SK-N-SH (cell line): Measurements from ENCODE around the gene DNAJC2.

Experiments used
- NFIC ChIP-seq: IDR thresholded peaks from 2 replicates; pipeline ENCODE4 v1.4.0; 2012; ENCODE audit warnings: borderline replicate concordance
- POLR2AphosphoS5 ChIP-seq: IDR thresholded peaks from 2 replicates; pipeline ENCODE4 v1.6.1; 2012; ENCODE audit warnings: low read depth, low read length
- RAD21 ChIP-seq: IDR thresholded peaks from 2 replicates; pipeline ENCODE4 v1.6.1; 2012; ENCODE audit warnings: mild to moderate bottlenecking, low read length
- TF ChIP-seq, protein P1 (sequence below): IDR thresholded peaks from 2 replicates; pipeline ENCODE4 v1.4.0; 2012; ENCODE audit warnings: low read depth, borderline replicate concordance
- TF ChIP-seq, protein P2 (sequence below): IDR thresholded peaks from 2 replicates; pipeline ENCODE4 v1.4.0; 2012; ENCODE audit warnings: low read depth, borderline replicate concordance

DNA sequence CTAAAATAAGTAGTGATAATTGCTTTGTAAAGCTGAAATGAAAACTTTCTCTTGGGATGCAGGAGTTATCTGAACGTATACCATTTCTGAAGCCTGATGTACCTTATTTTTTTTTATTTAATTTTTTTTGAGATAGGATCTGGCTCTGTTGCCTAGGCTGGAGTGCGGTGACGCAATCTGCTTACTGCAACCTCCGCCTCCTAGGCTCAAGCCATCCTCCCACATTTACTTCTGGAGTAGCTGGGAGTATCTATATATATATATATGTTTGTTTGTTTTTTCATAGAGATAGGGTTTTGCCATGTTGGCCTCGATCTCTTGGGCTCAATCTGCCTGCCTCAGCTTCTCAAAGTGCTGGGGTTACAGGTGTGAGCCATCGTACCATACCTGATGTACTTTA, 44.9 kb downstream of the DNAJC2 start:
- TF ChIP-seq POLR2AphosphoS5 (no peak), RAD21 (no peak), NFIC (no peak)
- TF ChIP-seq, protein P1, sequence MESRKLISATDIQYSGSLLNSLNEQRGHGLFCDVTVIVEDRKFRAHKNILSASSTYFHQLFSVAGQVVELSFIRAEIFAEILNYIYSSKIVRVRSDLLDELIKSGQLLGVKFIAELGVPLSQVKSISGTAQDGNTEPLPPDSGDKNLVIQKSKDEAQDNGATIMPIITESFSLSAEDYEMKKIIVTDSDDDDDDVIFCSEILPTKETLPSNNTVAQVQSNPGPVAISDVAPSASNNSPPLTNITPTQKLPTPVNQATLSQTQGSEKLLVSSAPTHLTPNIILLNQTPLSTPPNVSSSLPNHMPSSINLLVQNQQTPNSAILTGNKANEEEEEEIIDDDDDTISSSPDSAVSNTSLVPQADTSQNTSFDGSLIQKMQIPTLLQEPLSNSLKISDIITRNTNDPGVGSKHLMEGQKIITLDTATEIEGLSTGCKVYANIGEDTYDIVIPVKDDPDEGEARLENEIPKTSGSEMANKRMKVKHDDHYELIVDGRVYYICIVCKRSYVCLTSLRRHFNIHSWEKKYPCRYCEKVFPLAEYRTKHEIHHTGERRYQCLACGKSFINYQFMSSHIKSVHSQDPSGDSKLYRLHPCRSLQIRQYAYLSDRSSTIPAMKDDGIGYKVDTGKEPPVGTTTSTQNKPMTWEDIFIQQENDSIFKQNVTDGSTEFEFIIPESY = no peak
- TF ChIP-seq, protein P2, sequence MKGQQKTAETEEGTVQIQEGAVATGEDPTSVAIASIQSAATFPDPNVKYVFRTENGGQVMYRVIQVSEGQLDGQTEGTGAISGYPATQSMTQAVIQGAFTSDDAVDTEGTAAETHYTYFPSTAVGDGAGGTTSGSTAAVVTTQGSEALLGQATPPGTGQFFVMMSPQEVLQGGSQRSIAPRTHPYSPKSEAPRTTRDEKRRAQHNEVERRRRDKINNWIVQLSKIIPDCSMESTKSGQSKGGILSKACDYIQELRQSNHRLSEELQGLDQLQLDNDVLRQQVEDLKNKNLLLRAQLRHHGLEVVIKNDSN = no peak
